Mesendoderm (in vitro differentiated cells): ENCODE data around the gene CBY3.
"Not testable (repeated sequence)": the region's sequence is repeated elsewhere in the genome, so short reads cannot be mapped to it uniquely, and the experiment has no call there.

Source experiments
- DNase-seq: peaks from one replicate; pipeline ENCODE4 v3.0.0; 2013
- H2AK5ac ChIP-seq: 2 replicates; pipeline ENCODE4 v1.6.1; 2013; ENCODE audit warnings: low read length, inconsistent platforms
- H2BK120ac ChIP-seq: 2 replicates; pipeline ENCODE4 v1.6.1; 2013; ENCODE audit warnings: low read depth, mild to moderate bottlenecking, low read length, moderate library complexity, mixed read lengths
- H2BK15ac ChIP-seq: replicated peaks from 2 replicates; pipeline ENCODE4 v1.6.1; 2013; ENCODE audit warnings: low read depth, mild to moderate bottlenecking, moderate library complexity
- H2BK5ac ChIP-seq: 2 replicates; pipeline ENCODE4 v1.6.1; 2013; ENCODE audit warnings: low read length, inconsistent platforms
- H3K18ac ChIP-seq: 2 replicates; pipeline ENCODE4 v1.6.1; 2013; ENCODE audit warnings: mild to moderate bottlenecking, low read length, mixed read lengths
- H3K23ac ChIP-seq: one replicate; pipeline ENCODE4 v1.6.1; 2013; ENCODE audit warnings: low read length
- H3K27ac ChIP-seq: 2 replicates; pipeline ENCODE4 v1.5.1; 2013; ENCODE audit warnings: low read depth, mild to moderate bottlenecking, inconsistent platforms, low read length, moderate library complexity
- H3K27me3 ChIP-seq: 2 replicates; pipeline ENCODE4 v1.6.1; 2013; ENCODE audit warnings: low read length, control low read depth, mild to moderate bottlenecking, inconsistent platforms; ENCODE audit not compliant: insufficient read depth, poor library complexity
- H3K36me3 ChIP-seq: 2 replicates; pipeline ENCODE4 v1.6.1; 2013; ENCODE audit warnings: low read length, inconsistent platforms; ENCODE audit not compliant: control insufficient read depth, insufficient read depth
- H3K4ac ChIP-seq: one replicate; pipeline ENCODE4 v1.6.1; 2013; ENCODE audit warnings: low read depth, mild to moderate bottlenecking, low read length, moderate library complexity
- H3K4me1 ChIP-seq: 2 replicates; pipeline ENCODE4 v1.6.1; 2013; ENCODE audit warnings: low read depth, low read length, inconsistent platforms; ENCODE audit not compliant: control insufficient read depth
- H3K4me2 ChIP-seq: 2 replicates; pipeline ENCODE4 v1.6.1; 2013; ENCODE audit warnings: low read length
- H3K4me3 ChIP-seq: 2 replicates; pipeline ENCODE4 v1.5.1; 2013; ENCODE audit warnings: mild to moderate bottlenecking, low read length
- H3K56ac ChIP-seq: one replicate; pipeline ENCODE4 v1.6.1; 2013; ENCODE audit warnings: low read length
- H3K79me1 ChIP-seq: 2 replicates; pipeline ENCODE4 v1.6.1; 2013; ENCODE audit warnings: low read length, inconsistent platforms
- H3K79me2 ChIP-seq: 2 replicates; pipeline ENCODE4 v1.6.1; 2013; ENCODE audit warnings: mild to moderate bottlenecking, low read length; ENCODE audit not compliant: control insufficient read depth, insufficient read depth
- H3K9ac ChIP-seq: 2 replicates; pipeline ENCODE4 v1.6.1; 2013; ENCODE audit warnings: low read length, inconsistent platforms
- H4K5ac ChIP-seq: one replicate; pipeline ENCODE4 v1.6.1; 2013; ENCODE audit warnings: low read length
- H4K8ac ChIP-seq: one replicate; pipeline ENCODE4 v1.6.1; 2013; ENCODE audit warnings: low read depth, mild to moderate bottlenecking, control low read depth, low read length, moderate library complexity
- whole genome bisulfite sequencing: extraction: QIAGEN DNeasy Blood & Tissue Kit; methylation state at CpG from one replicate; pipeline ENCODE4 v1.1.7; 2013; ENCODE audit warnings: low lambda C conversion rate, missing lambda C conversion rate; ENCODE audit not compliant: insufficient coverage; ENCODE audit errors: extremely low coverage; 5-methylcytosine and 5-hydroxymethylcytosine counted together

The CBY3 gene

DNA sequence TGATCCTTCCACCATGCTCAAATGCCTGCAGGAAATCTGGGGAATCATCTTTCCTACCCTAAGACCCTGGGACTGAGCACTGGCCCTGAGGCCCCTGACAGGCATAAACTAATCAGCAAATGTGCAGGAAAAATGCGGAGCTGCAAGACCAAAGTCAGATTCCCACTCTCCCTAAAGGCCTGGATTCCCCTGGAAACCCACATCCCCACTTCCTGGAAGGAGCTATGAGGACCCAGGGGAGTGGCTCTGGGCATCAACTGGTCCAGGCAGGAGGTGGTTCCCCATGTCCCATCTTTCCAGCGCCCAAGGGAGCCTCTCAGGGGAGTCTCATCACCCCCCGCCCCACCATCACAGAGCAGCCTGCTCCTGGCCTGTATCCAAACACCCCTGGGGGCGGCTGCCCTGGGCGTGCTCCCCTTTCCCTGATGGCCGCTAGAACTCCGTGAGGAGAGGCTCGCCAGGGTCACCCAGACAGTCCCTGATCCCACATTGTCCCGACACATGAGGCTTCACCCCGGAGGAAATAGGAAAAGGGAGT, 31.6 kb downstream of the CBY3 start:
- WGBS = no CpG with 5 or more reads among the region's 10 CpGs
- H4K8ac ChIP-seq, H3K23ac ChIP-seq, H3K9ac ChIP-seq, H3K79me2 ChIP-seq, H3K4me3 ChIP-seq, H3K56ac ChIP-seq, H3K4ac ChIP-seq, H4K5ac ChIP-seq, H2BK15ac ChIP-seq, H2AK5ac ChIP-seq, DNase-seq, H3K79me1 ChIP-seq, H3K4me1 ChIP-seq, H3K27me3 ChIP-seq, H2BK120ac ChIP-seq, H3K36me3 ChIP-seq, H3K4me2 ChIP-seq, H3K18ac ChIP-seq, H3K27ac ChIP-seq, H2BK5ac ChIP-seq: not testable (repeated sequence)

DNA sequence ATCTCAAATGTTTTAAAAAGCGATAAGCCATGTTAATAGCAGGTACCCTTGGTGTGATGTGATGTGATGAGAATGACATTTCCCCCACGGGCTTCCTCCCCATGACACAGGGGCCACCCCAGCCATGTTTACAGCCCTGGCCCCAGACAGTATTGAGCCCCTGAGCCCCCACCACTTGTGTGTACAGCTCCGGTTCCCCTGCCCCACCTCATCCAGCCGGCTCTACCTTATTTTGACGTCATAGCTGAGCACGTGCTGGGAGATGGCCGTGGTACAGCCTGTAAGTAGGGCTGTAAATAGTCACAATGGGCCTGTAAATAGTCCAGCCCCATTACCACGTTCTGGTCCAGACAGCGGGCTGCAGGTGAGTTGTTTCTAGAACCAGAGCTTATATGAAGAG, 32.4 kb downstream of the CBY3 start:
- no CpG with 5 or more reads among the region's 9 CpGs for WGBS
- Histone ChIP-seq H3K18ac (no peak overlapping the region), H4K5ac (no peak overlapping the region), H3K4ac (no peak overlapping the region), H2BK15ac (no peak overlapping the region), H3K27me3 (no peaks in the 10 kb centered on the region), H3K4me3 (no peak overlapping the region), H3K56ac (no peak overlapping the region), H3K79me2 (no peaks in the 10 kb centered on the region), H3K27ac (no peak overlapping the region), H3K79me1 (no peaks in the 10 kb centered on the region), H3K4me2 (no peak overlapping the region), H4K8ac (no peak overlapping the region), H2BK5ac (no peak overlapping the region), H3K36me3 (no peaks in the 10 kb centered on the region), H3K4me1 (no peaks in the 10 kb centered on the region), H3K23ac (no peak overlapping the region), H2BK120ac (no peak overlapping the region), H3K9ac (no peak overlapping the region), H2AK5ac (no peak overlapping the region)
- no peak for DNase-seq

- H3K36me3 ChIP-seq, H2BK120ac ChIP-seq, DNase-seq, H3K4me3 ChIP-seq, H2BK5ac ChIP-seq, H3K79me1 ChIP-seq, H3K4me2 ChIP-seq, H2AK5ac ChIP-seq, H3K27ac ChIP-seq, H2BK15ac ChIP-seq, H4K5ac ChIP-seq, H3K27me3 ChIP-seq, H3K4me1 ChIP-seq, H3K56ac ChIP-seq, H3K4ac ChIP-seq, H3K79me2 ChIP-seq, H3K18ac ChIP-seq, H3K9ac ChIP-seq, H4K8ac ChIP-seq, H3K23ac ChIP-seq: not testable (repeated sequence)
- no CpG with 5 or more reads among the region's 5 CpGs for WGBS
Observed at GRCh38 chr5:179644766-179645165, 36.1 kb downstream of the CBY3 start.

DNA sequence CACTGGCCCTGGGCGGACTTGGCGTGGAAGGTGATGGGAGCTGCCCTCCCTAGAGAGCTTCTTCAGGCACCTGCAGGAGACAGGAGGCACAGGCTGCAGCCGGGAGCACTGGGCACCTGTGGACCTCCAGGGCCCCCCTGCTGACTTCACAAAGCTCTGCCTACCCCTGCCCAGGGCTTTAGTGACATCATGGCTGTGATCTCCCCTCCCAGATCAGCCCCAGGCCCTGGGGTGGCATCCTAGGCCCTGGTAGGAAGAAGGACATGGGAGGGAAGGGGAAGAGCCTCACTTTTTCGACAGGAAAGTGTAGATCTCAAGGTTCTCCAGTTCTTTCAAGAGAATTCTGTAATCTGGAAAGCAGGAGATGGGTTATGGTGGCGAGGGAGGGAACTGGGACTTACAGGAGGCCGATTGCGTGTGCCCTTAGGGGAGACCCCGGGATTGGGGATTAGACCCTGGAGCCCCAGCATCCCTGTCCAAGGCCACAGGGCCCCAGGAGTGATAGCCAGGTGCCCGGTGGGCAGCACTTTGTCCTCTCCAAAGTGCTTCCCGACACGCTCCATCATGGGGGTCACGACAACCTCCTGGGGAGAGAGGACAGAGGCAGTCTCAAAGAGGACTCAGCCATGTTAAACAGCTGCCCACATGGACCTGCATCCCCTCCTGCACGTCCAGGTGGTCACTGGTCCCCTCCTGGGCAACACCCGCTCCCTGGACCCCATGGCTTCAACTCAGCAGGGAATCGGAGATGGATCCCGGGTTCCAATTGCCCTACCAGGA, 37.5 kb downstream of the CBY3 start:
- not testable (repeated sequence) for DNase-seq, H3K27me3 ChIP-seq, H3K4me3 ChIP-seq, H2AK5ac ChIP-seq, H3K27ac ChIP-seq, H4K8ac ChIP-seq, H3K4me1 ChIP-seq, H3K4me2 ChIP-seq, H3K23ac ChIP-seq, H3K9ac ChIP-seq, H3K4ac ChIP-seq, H3K36me3 ChIP-seq, H4K5ac ChIP-seq, H3K79me2 ChIP-seq, H2BK120ac ChIP-seq, H2BK5ac ChIP-seq, H3K79me1 ChIP-seq, H2BK15ac ChIP-seq, H3K18ac ChIP-seq, H3K56ac ChIP-seq
- no CpG with 5 or more reads among the region's 16 CpGs for WGBS

- not testable (repeated sequence) for H3K9ac ChIP-seq, H3K4me3 ChIP-seq, H4K5ac ChIP-seq, H3K27ac ChIP-seq, H3K4me1 ChIP-seq, H3K23ac ChIP-seq, H3K56ac ChIP-seq, DNase-seq, H2BK120ac ChIP-seq, H3K27me3 ChIP-seq, H3K79me1 ChIP-seq, H3K4ac ChIP-seq, H2AK5ac ChIP-seq, H3K36me3 ChIP-seq, H3K18ac ChIP-seq, H2BK5ac ChIP-seq, H3K79me2 ChIP-seq, H3K4me2 ChIP-seq, H4K8ac ChIP-seq, H2BK15ac ChIP-seq
- no CpG with 5 or more reads among the region's 17 CpGs for WGBS
Observed at GRCh38 chr5:179642626-179643025, 38.2 kb downstream of the CBY3 start.

GRCh38 chr5:179641745-179642144, 39.1 kb downstream of the CBY3 start:
- not testable (repeated sequence) for H2BK5ac ChIP-seq, H3K4ac ChIP-seq, H3K36me3 ChIP-seq, H3K27me3 ChIP-seq, DNase-seq, H2BK120ac ChIP-seq, H4K8ac ChIP-seq, H4K5ac ChIP-seq, H3K27ac ChIP-seq, H3K9ac ChIP-seq, H2AK5ac ChIP-seq, H3K79me2 ChIP-seq, H2BK15ac ChIP-seq, H3K4me3 ChIP-seq, H3K79me1 ChIP-seq, H3K56ac ChIP-seq, H3K18ac ChIP-seq, H3K23ac ChIP-seq, H3K4me2 ChIP-seq, H3K4me1 ChIP-seq
- WGBS = no CpG with 5 or more reads among the region's 4 CpGs
